HepG2 (cell line): Measurements from ENCODE around the gene B3GNT2.

Experiments
- ARID4A ChIP-seq: sonication (generic); formaldehyde crosslinking; IDR thresholded peaks from 2 replicates; pipeline ENCODE4 v1.5.0; 2020; ENCODE audit warnings: mild to moderate bottlenecking, missing genetic modification reagents, borderline replicate concordance
- HDAC6 ChIP-seq: fragments of 200-600 bp; sonication (generic); IDR thresholded peaks from 2 replicates; pipeline ENCODE4 v1.7.0; 2017; ENCODE audit warnings: mild to moderate bottlenecking, antibody characterized with exemption, low read length, low read depth
- ZNF12 ChIP-seq: sonication (generic); formaldehyde crosslinking; IDR thresholded peaks from 2 replicates; pipeline ENCODE4 v1.5.0; 2020; ENCODE audit warnings: missing genetic modification reagents
- ZNF562 ChIP-seq: sonication (generic); formaldehyde crosslinking; IDR thresholded peaks from 2 replicates; pipeline ENCODE4 v1.8.0; 2022; ENCODE audit warnings: missing genetic modification reagents, borderline replicate concordance
- ZNF704 ChIP-seq: sonication (generic); formaldehyde crosslinking; IDR thresholded peaks from 2 replicates; pipeline ENCODE4 v1.8.1; 2023; ENCODE audit warnings: mild to moderate bottlenecking, inconsistent platforms, moderate library complexity, missing genetic modification reagents, borderline replicate concordance
- TF ChIP-seq, protein P1 (sequence below): sonication (generic); formaldehyde crosslinking; IDR thresholded peaks from 2 replicates; pipeline ENCODE4 v1.8.0; 2022; ENCODE audit warnings: missing genetic modification reagents, mild to moderate bottlenecking, moderate library complexity, borderline replicate concordance

GRCh38 chr2:62195421-62196277, at the start of gene B3GNT2:
- TF ChIP-seq ZNF562 (CRISPR knock-in tag) = no peak
- TF ChIP-seq ZNF704 (CRISPR knock-in tag) = no peak
- TF ChIP-seq ARID4A (CRISPR knock-in tag) = peak; percentile 17
- TF ChIP-seq, protein P1, sequence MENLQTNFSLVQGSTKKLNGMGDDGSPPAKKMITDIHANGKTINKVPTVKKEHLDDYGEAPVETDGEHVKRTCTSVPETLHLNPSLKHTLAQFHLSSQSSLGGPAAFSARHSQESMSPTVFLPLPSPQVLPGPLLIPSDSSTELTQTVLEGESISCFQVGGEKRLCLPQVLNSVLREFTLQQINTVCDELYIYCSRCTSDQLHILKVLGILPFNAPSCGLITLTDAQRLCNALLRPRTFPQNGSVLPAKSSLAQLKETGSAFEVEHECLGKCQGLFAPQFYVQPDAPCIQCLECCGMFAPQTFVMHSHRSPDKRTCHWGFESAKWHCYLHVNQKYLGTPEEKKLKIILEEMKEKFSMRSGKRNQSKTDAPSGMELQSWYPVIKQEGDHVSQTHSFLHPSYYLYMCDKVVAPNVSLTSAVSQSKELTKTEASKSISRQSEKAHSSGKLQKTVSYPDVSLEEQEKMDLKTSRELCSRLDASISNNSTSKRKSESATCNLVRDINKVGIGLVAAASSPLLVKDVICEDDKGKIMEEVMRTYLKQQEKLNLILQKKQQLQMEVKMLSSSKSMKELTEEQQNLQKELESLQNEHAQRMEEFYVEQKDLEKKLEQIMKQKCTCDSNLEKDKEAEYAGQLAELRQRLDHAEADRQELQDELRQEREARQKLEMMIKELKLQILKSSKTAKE (CRISPR knock-in tag) = no peak
- TF ChIP-seq HDAC6 = no peak
- no peak for TF ChIP-seq ZNF12 (CRISPR knock-in tag)
